ENCODE results near the gene PAWR. TPM values are rescaled to one million over a fixed set of nuclear protein-coding genes. Genes with fewer than 3 reads are reported as not detected.

PAWR gene
- total RNA-seq, 1 donor from 2014 or later = 127 TPM

- H3K9me3 Mint-ChIP-seq (ENCODE audit: low read depth) = no peaks in the 10 kb centered on the region
- peak overlapping the region; percentile 92 for H3K4me3 Mint-ChIP-seq (ENCODE audit: unreplicated experiment)
- H3K27me3 Mint-ChIP-seq (ENCODE audit: low read depth) = no peaks in the 10 kb centered on the region
- peak overlapping the region; percentile 96 for H3K27ac Mint-ChIP-seq (ENCODE audit: unreplicated experiment)
- peaks cover 64% of the 10 kb centered on the region for H3K4me1 Mint-ChIP-seq (ENCODE audit: low read depth)
- no peak for DNase-seq (ENCODE audit: low spot score)
- H3K36me3 Mint-ChIP-seq (ENCODE audit: low read depth) = no peaks in the 10 kb centered on the region
- TF ChIP-seq CTCF (IDR thresholded peaks at IDR 0.05) = no peak
Measured at GRCh38 chr12:79689477-79690141, 1.2 kb downstream of the PAWR start.

- H3K27ac Mint-ChIP-seq (ENCODE audit: unreplicated experiment) = peak overlapping the region; percentile 90
- no peak for TF ChIP-seq CTCF (IDR thresholded peaks at IDR 0.05)
- no peaks in the 10 kb centered on the region for H3K27me3 Mint-ChIP-seq (ENCODE audit: low read depth)
- H3K36me3 Mint-ChIP-seq (ENCODE audit: low read depth) = no peaks in the 10 kb centered on the region
- H3K9me3 Mint-ChIP-seq (ENCODE audit: low read depth) = no peaks in the 10 kb centered on the region
- H3K4me3 Mint-ChIP-seq (ENCODE audit: unreplicated experiment) = peak overlapping the region; percentile 87
- no peak for DNase-seq (ENCODE audit: low spot score)
- H3K4me1 Mint-ChIP-seq (ENCODE audit: low read depth) = peaks cover 70% of the 10 kb centered on the region
Measured at GRCh38 chr12:79689061-79689476, 1.7 kb downstream of the PAWR start.

GRCh38 chr12:79688376-79689060 is 2.2 kb downstream of the PAWR start:
- DNase-seq (ENCODE audit: low spot score) = no peak
- H3K4me1 Mint-ChIP-seq (ENCODE audit: low read depth) = peaks cover 74% of the 10 kb centered on the region
- H3K27me3 Mint-ChIP-seq (ENCODE audit: low read depth) = no peaks in the 10 kb centered on the region

GRCh38 chr12:79687711-79688260 is 3.0 kb downstream of the PAWR start:
- H3K9me3 Mint-ChIP-seq (ENCODE audit: low read depth) = no peaks in the 10 kb centered on the region
- peaks cover 75% of the 10 kb centered on the region for H3K4me1 Mint-ChIP-seq (ENCODE audit: low read depth)
- H3K27me3 Mint-ChIP-seq (ENCODE audit: low read depth) = no peaks in the 10 kb centered on the region
- no peaks in the 10 kb centered on the region for H3K36me3 Mint-ChIP-seq (ENCODE audit: low read depth)
- TF ChIP-seq CTCF (IDR thresholded peaks at IDR 0.05) = no peak
- H3K27ac Mint-ChIP-seq (ENCODE audit: unreplicated experiment) = peak overlapping the region; percentile 90
- H3K4me3 Mint-ChIP-seq (ENCODE audit: unreplicated experiment) = peak overlapping the region; percentile 87
- DNase-seq (ENCODE audit: low spot score) = no peak

More at GRCh38 chr12:79688376-79689060, 2.2 kb downstream of the PAWR start:
- H3K27ac Mint-ChIP-seq (ENCODE audit: unreplicated experiment) = peak overlapping the region; percentile 90
- no peaks in the 10 kb centered on the region for H3K36me3 Mint-ChIP-seq (ENCODE audit: low read depth)
- no peak for TF ChIP-seq CTCF (IDR thresholded peaks at IDR 0.05)
- no peaks in the 10 kb centered on the region for H3K9me3 Mint-ChIP-seq (ENCODE audit: low read depth)
- peak overlapping the region; percentile 87 for H3K4me3 Mint-ChIP-seq (ENCODE audit: unreplicated experiment)

- peaks cover 78% of the 10 kb centered on the region for H3K4me1 Mint-ChIP-seq (ENCODE audit: low read depth)
Measured at GRCh38 chr12:79686171-79686570, 4.6 kb downstream of the PAWR start.

More at GRCh38 chr12:79686171-79686570, 4.6 kb downstream of the PAWR start:
- Mint-ChIP-seq H3K27ac (ENCODE audit: unreplicated experiment) (peak overlapping the region; percentile 75), H3K27me3 (ENCODE audit: low read depth) (no peaks in the 10 kb centered on the region), H3K9me3 (ENCODE audit: low read depth) (no peaks in the 10 kb centered on the region), H3K4me3 (ENCODE audit: unreplicated experiment) (peak overlapping the region; percentile 87), H3K36me3 (ENCODE audit: low read depth) (no peaks in the 10 kb centered on the region)
- TF ChIP-seq CTCF (IDR thresholded peaks at IDR 0.05) = no peak
- no peak for DNase-seq (ENCODE audit: low spot score)

All from chondrocyte (in vitro differentiated cells).